ENCODE measurements around the gene CCDC88B.

Gene CCDC88B

GRCh38 chr11:64330888-64331287 is 9.1 kb upstream of the CCDC88B start:
- peaks cover 7% of the 10 kb centered on the region for H3K4me1 Mint-ChIP-seq
- no peak overlapping the region for H3K4me3 Mint-ChIP-seq
- H3K36me3 Mint-ChIP-seq: no peaks in the 10 kb centered on the region
- no peaks in the 10 kb centered on the region for H3K27me3 Mint-ChIP-seq
- H3K27ac Mint-ChIP-seq: no peak overlapping the region
- H3K9me3 Mint-ChIP-seq: no peaks in the 10 kb centered on the region

GRCh38 chr11:64331569-64332371 is 8.2 kb upstream of the CCDC88B start:
- Mint-ChIP-seq H3K4me3 (peak overlapping the region; percentile 13), H3K36me3 (no peaks in the 10 kb centered on the region), H3K27me3 (no peaks in the 10 kb centered on the region), H3K9me3 (no peaks in the 10 kb centered on the region), H3K4me1 (peaks cover 7% of the 10 kb centered on the region), H3K27ac (no peak overlapping the region)

GRCh38 chr11:64333556-64333955 is 6.4 kb upstream of the CCDC88B start:
- Mint-ChIP-seq H3K27ac (peak overlapping the region; percentile 57), H3K4me3 (no peak overlapping the region), H3K9me3 (no peaks in the 10 kb centered on the region), H3K36me3 (no peaks in the 10 kb centered on the region), H3K27me3 (no peaks in the 10 kb centered on the region), H3K4me1 (peaks cover 15% of the 10 kb centered on the region)

- Mint-ChIP-seq H3K27ac (no peak overlapping the region), H3K36me3 (no peaks in the 10 kb centered on the region), H3K4me3 (no peak overlapping the region), H3K9me3 (no peaks in the 10 kb centered on the region), H3K4me1 (peaks cover 27% of the 10 kb centered on the region), H3K27me3 (no peaks in the 10 kb centered on the region)
Observed at GRCh38 chr11:64334764-64335735, 5.0 kb upstream of the CCDC88B start.

- H3K4me3 Mint-ChIP-seq: no peak overlapping the region
- H3K27ac Mint-ChIP-seq: peak overlapping the region; percentile 51
- H3K4me1 Mint-ChIP-seq: peaks cover 37% of the 10 kb centered on the region
- no peaks in the 10 kb centered on the region for H3K27me3 Mint-ChIP-seq
- no peaks in the 10 kb centered on the region for H3K36me3 Mint-ChIP-seq
- H3K9me3 Mint-ChIP-seq: no peaks in the 10 kb centered on the region
Observed at GRCh38 chr11:64337538-64338249, 2.3 kb upstream of the CCDC88B start.

GRCh38 chr11:64338716-64339115 is 1.3 kb upstream of the CCDC88B start:
- Mint-ChIP-seq H3K27ac (peak overlapping the region; percentile 96), H3K36me3 (no peaks in the 10 kb centered on the region), H3K27me3 (no peaks in the 10 kb centered on the region), H3K4me3 (peak overlapping the region; percentile 88), H3K4me1 (peaks cover 37% of the 10 kb centered on the region), H3K9me3 (no peaks in the 10 kb centered on the region)

GRCh38 chr11:64339286-64339685 is 718 bp upstream of the CCDC88B start:
- H3K27ac Mint-ChIP-seq: peak overlapping the region; percentile 96
- no peaks in the 10 kb centered on the region for H3K27me3 Mint-ChIP-seq
- no peaks in the 10 kb centered on the region for H3K36me3 Mint-ChIP-seq
- H3K4me1 Mint-ChIP-seq: peaks cover 37% of the 10 kb centered on the region
- no peaks in the 10 kb centered on the region for H3K9me3 Mint-ChIP-seq
- H3K4me3 Mint-ChIP-seq: peak overlapping the region; percentile 88

- Mint-ChIP-seq H3K27ac (peak overlapping the region; percentile 72), H3K4me3 (peak overlapping the region; percentile 88), H3K27me3 (no peaks in the 10 kb centered on the region), H3K4me1 (peaks cover 40% of the 10 kb centered on the region), H3K9me3 (no peaks in the 10 kb centered on the region), H3K36me3 (no peaks in the 10 kb centered on the region)
Observed at GRCh38 chr11:64340671-64341335, 799 bp downstream of the CCDC88B start.

- Mint-ChIP-seq H3K27ac (no peak overlapping the region), H3K27me3 (no peaks in the 10 kb centered on the region), H3K4me3 (peak overlapping the region; percentile 88), H3K9me3 (no peaks in the 10 kb centered on the region), H3K36me3 (no peaks in the 10 kb centered on the region), H3K4me1 (peaks cover 40% of the 10 kb centered on the region)
Observed at GRCh38 chr11:64341429-64341828, 1.4 kb downstream of the CCDC88B start.

GRCh38 chr11:64341851-64342791 is 2.1 kb downstream of the CCDC88B start:
- peak overlapping the region; percentile 26 for H3K4me3 Mint-ChIP-seq
- no peaks in the 10 kb centered on the region for H3K9me3 Mint-ChIP-seq
- peak overlapping the region; percentile 30 for H3K27ac Mint-ChIP-seq
- H3K36me3 Mint-ChIP-seq: no peaks in the 10 kb centered on the region
- peaks cover 40% of the 10 kb centered on the region for H3K4me1 Mint-ChIP-seq
- no peaks in the 10 kb centered on the region for H3K27me3 Mint-ChIP-seq

GRCh38 chr11:64342869-64343745 is 3.1 kb downstream of the CCDC88B start:
- no peaks in the 10 kb centered on the region for H3K9me3 Mint-ChIP-seq
- H3K4me3 Mint-ChIP-seq: no peak overlapping the region
- no peak overlapping the region for H3K27ac Mint-ChIP-seq
- no peaks in the 10 kb centered on the region for H3K36me3 Mint-ChIP-seq
- H3K4me1 Mint-ChIP-seq: peaks cover 35% of the 10 kb centered on the region
- no peaks in the 10 kb centered on the region for H3K27me3 Mint-ChIP-seq

GRCh38 chr11:64343767-64344559 is 4.0 kb downstream of the CCDC88B start:
- Mint-ChIP-seq H3K27ac (no peak overlapping the region), H3K4me1 (peaks cover 31% of the 10 kb centered on the region), H3K36me3 (no peaks in the 10 kb centered on the region), H3K27me3 (no peaks in the 10 kb centered on the region), H3K9me3 (no peaks in the 10 kb centered on the region), H3K4me3 (no peak overlapping the region)

- H3K4me1 Mint-ChIP-seq: peaks cover 23% of the 10 kb centered on the region
- H3K27ac Mint-ChIP-seq: no peak overlapping the region
- H3K36me3 Mint-ChIP-seq: no peaks in the 10 kb centered on the region
- no peak overlapping the region for H3K4me3 Mint-ChIP-seq
- H3K27me3 Mint-ChIP-seq: no peaks in the 10 kb centered on the region
- H3K9me3 Mint-ChIP-seq: no peaks in the 10 kb centered on the region
Observed at GRCh38 chr11:64344787-64345186, 4.8 kb downstream of the CCDC88B start.
